Body of pancreas (tissue), 4 donors: ENCODE measurements around the gene SUPT4H1. TPM values are rescaled to one million over a fixed set of nuclear protein-coding genes. Genes with fewer than 3 reads are reported as not detected.

Experiments used
- ATAC-seq: fragments of 150-250 bp; one replicate; pipeline ENCODE4 v1.9.1; 2016
- DNase-seq, 4 donors: peaks; one replicate each; pipeline ENCODE4 v3.0.0-alpha.2; 2019
- H3K27ac ChIP-seq, 4 donors: fragments of 200-600 bp; sonication (generic); 1 replicate in 3 of 4; 2 replicates in 1 of 4; pipeline versions ENCODE4 v1.5.1 to v1.6.1; 2016 to 2019; ENCODE audit warnings: mild to moderate bottlenecking in 1 of 4, mixed read lengths in 1 of 4, moderate library complexity in 1 of 4
- H3K27me3 ChIP-seq, 2 donors: fragments of 200-600 bp; sonication (generic); one replicate each; pipeline ENCODE4 v1.6.0; 2016; ENCODE audit warnings: mild to moderate bottlenecking in 1 of 2
- H3K36me3 ChIP-seq, 2 donors: fragments of 200-600 bp; sonication (generic); replicated peaks in 1 of 2; 2 replicates each; pipeline ENCODE4 v1.5.1; 2016; ENCODE audit warnings: low read depth in 2 of 2; ENCODE audit not compliant: insufficient read depth in 1 of 2
- H3K4me1 ChIP-seq: fragments of 200-600 bp; sonication (generic); one replicate; pipeline ENCODE4 v1.6.0; 2016
- H3K4me3 ChIP-seq, 2 donors: fragments of 200-600 bp; sonication (generic); 1 replicate in 1 of 2; 2 replicates in 1 of 2; pipeline ENCODE4 v1.5.1; 2016 to 2019
- H3K9me3 ChIP-seq, 3 donors: fragments of 200-600 bp; sonication (generic); 1 replicate in 2 of 3; 2 replicates in 1 of 3; pipeline ENCODE4 v1.5.1; 2016
- CTCF ChIP-seq, 7 experiments: fragments of 450-650 bp in 4 of 7; fragments of 200-600 bp in 3 of 7; sonication (generic) in 3 of 7; IDR thresholded peaks; one replicate each; pipeline ENCODE4 v1.5.1; 2016 to 2019; ENCODE audit warnings: antibody characterized with exemption in 7 of 7
- POLR2A ChIP-seq, 3 donors: fragments of 450-650 bp; IDR thresholded peaks; one replicate each; pipeline ENCODE4 v1.6.1; 2016; ENCODE audit warnings: antibody characterized with exemption in 3 of 3, mild to moderate bottlenecking in 2 of 3
- WGBS, 2 donors: methylation state at CpG; one replicate each; pipeline ENCODE4 v1.1.5; 2017; 5-methylcytosine and 5-hydroxymethylcytosine counted together
- intact Hi-C: fragments of 100-400 bp; cut with DNase I; formaldehyde crosslinking; loops from one replicate; pipeline ENCODE4 v1.15.1; 2023
- total RNA-seq, 2 donors: library from RNA; depleted of rRNA; stranded (reverse); fragments of >200 nt; gene quantifications; one replicate each; pipeline ENCODE4 v1.1.0, GENCODE V29; 2016

The SUPT4H1 gene
- total RNA-seq, 2 donors from 2014 or later: 10.2 to 24.4 TPM

- Histone ChIP-seq H3K4me3 (no peak overlapping the region), H3K27me3 (no peaks in the 10 kb centered on the region), H3K9me3 (no peaks in the 10 kb centered on the region), H3K36me3 (peaks cover 8 to 10% of the 10 kb centered on the region in 2 donors), H3K27ac (no peak overlapping the region), H3K4me1 (no peaks in the 10 kb centered on the region)
- WGBS, 2 donors: 91 to 93% methylated on average over 16 of the region's 16 CpGs
- DNase-seq (no peak), ATAC-seq (no peak)
- intact Hi-C loops: loop anchor here (5.0 kb wide), 1 partner anchor 60 kb away; no protein-coding TSS in a partner anchor
- TF ChIP-seq POLR2A (IDR thresholded peaks at IDR 0.05) (no peak), CTCF (IDR thresholded peaks at IDR 0.05) (no peak)
Measured at GRCh38 chr17:58362368-58363014, 10.5 kb upstream of the SUPT4H1 start.

DNA sequence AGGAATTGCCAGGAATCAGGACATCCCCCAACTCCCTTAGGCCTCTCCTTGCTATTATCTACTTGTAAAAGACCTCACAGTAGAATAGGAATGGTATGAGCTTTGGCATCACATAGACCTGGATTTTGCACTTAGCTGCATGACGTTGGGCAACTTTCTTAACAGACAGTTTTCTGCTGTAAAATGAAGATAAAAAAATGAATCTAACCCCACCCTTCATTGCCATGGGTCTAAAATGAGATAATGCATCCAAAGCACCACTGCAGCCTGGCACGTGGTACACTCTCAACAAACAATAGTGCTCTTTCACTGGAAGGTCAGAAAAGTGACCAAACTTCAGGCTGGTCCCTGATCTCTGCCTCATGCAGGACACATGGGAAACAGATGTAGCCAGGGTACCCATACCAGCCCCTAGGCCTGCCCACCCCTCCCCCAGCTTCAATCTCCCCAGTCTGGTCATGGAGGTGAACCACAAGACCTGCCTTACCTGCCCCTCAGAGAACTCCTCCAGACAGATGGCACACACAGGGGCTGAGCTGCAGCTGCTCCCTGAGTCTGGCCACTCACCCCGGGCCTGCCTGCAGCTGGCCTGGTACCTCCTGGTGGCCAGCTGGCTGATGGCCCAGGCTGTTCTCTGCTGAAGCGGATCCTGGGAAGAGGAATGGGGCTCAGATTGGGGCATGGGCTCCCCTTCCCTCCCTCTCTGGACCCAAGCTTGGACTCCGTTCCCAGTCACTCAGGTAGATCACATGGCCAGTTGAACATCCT, 8.5 kb upstream of the SUPT4H1 start:
- intact Hi-C loops: loop anchor here (5.0 kb wide), 1 partner anchor 62 kb away; no protein-coding TSS in a partner anchor
- ATAC-seq (no peak), DNase-seq (no peak)
- Histone ChIP-seq H3K27me3 (no peaks in the 10 kb centered on the region), H3K27ac (no peak overlapping the region), H3K4me1 (no peaks in the 10 kb centered on the region), H3K4me3 (no peak overlapping the region), H3K9me3 (no peaks in the 10 kb centered on the region), H3K36me3 (peaks cover 8 to 14% of the 10 kb centered on the region in 2 donors)
- WGBS, 2 donors: 63 to 79% methylated on average over 5 of the region's 5 CpGs
- TF ChIP-seq POLR2A (IDR thresholded peaks at IDR 0.05): no peak
- TF ChIP-seq CTCF (IDR thresholded peaks at IDR 0.05): no peak

GRCh38 chr17:58358408-58359172, 6.6 kb upstream of the SUPT4H1 start:
- ATAC-seq: no peak
- TF ChIP-seq POLR2A (IDR thresholded peaks at IDR 0.05) (no peak), CTCF (IDR thresholded peaks at IDR 0.05) (no peak)
- intact Hi-C loops: no loop called here
- Histone ChIP-seq H3K27me3 (no peaks in the 10 kb centered on the region), H3K27ac (no peak overlapping the region), H3K4me3 (no peak overlapping the region), H3K4me1 (no peaks in the 10 kb centered on the region), H3K36me3 (peaks cover 8 to 12% of the 10 kb centered on the region in 2 donors), H3K9me3 (no peaks in the 10 kb centered on the region)
- WGBS, 2 donors: 89 to 91% methylated on average over 11 to 16 of the region's 16 CpGs
- no peak for DNase-seq

GRCh38 chr17:58357312-58358297, 5.6 kb upstream of the SUPT4H1 start:
- H3K9me3 ChIP-seq: no peaks in the 10 kb centered on the region
- intact Hi-C loops: no loop called here
- H3K4me3 ChIP-seq: no peak overlapping the region
- 91 to 97% methylated on average over 10 to 22 of the region's 22 CpGs for WGBS, 2 donors
- peaks cover 8% of the 10 kb centered on the region for H3K4me1 ChIP-seq
- peaks cover 8 to 10% of the 10 kb centered on the region in 2 donors for H3K36me3 ChIP-seq
- no peak for TF ChIP-seq POLR2A (IDR thresholded peaks at IDR 0.05)
- no peak for TF ChIP-seq CTCF (IDR thresholded peaks at IDR 0.05)
- DNase-seq (no peak), ATAC-seq (no peak)
- H3K27me3 ChIP-seq: no peaks in the 10 kb centered on the region
- no peak overlapping the region for H3K27ac ChIP-seq
